ENCODE measurements around the gene SMG6.
A peak's percentile ranks its signal among the peaks of the same experiment; 100 is the strongest.

Gene SMG6

GRCh38 chr17:2054262-2054511, 249.4 kb downstream of the SMG6 start:
- no peak overlapping the region for H4K91ac ChIP-seq (ENCODE audit: low read depth, low read length, poor library complexity)
- no peak overlapping the region for H2BK12ac ChIP-seq (ENCODE audit: low read length)
- no peak overlapping the region for H2BK120ac ChIP-seq (ENCODE audit: low read depth, low read length)
- H3K9me3 ChIP-seq (replicated peaks in 1 of 2; ENCODE audit: control insufficient read depth in 2 of 2, insufficient read depth in 1 of 2, low read depth in 1 of 2, low read length in 2 of 2): peaks cover 0 to 7% of the 10 kb centered on the region in 2 donors
- no peak overlapping the region for H3K27ac ChIP-seq (replicated peaks; ENCODE audit: low read length)
- H2BK15ac ChIP-seq (ENCODE audit: low read length): no peak overlapping the region
- no peak overlapping the region for H3K9ac ChIP-seq (ENCODE audit: low read depth, low read length, poor library complexity)
- no peaks in the 10 kb centered on the region for H3K79me1 ChIP-seq (ENCODE audit: low read depth, low read length)
- H2AK5ac ChIP-seq (ENCODE audit: low read depth, low read length): no peak overlapping the region
- no peak overlapping the region for H2BK5ac ChIP-seq (ENCODE audit: low read length)
- peak overlapping the region; percentile 82 for H2AFZ ChIP-seq (ENCODE audit: low read length)
- no peak overlapping the region for H3K14ac ChIP-seq (ENCODE audit: low read length)
- no peak overlapping the region for H4K8ac ChIP-seq (ENCODE audit: low read depth, low read length)
- H3K4ac ChIP-seq (ENCODE audit: low read length): no peak overlapping the region
- peaks cover 0 to 6% of the 10 kb centered on the region in 2 donors for H3K36me3 ChIP-seq (replicated peaks in 1 of 2; ENCODE audit: control insufficient read depth in 2 of 2, insufficient read depth in 2 of 2, low read length in 2 of 2)
- H3K18ac ChIP-seq (ENCODE audit: low read length): no peak overlapping the region
- whole genome bisulfite sequencing, 2 donors (ENCODE audit: extremely low coverage in 2 of 2, insufficient read length in 2 of 2, insufficient replicate concordance in 1 of 2): no CpG with 5 or more reads among the region's 16 CpGs
- H3K27me3 ChIP-seq (ENCODE audit: control insufficient read depth in 3 of 3, insufficient read depth in 3 of 3, low read depth in 1 of 3, low read length in 3 of 3): peaks cover 4 to 86% (median 64%) of the 10 kb centered on the region in 3 experiments
- peaks cover 14 to 16% of the 10 kb centered on the region in 2 donors for H3K4me1 ChIP-seq (ENCODE audit: control insufficient read depth in 2 of 2, insufficient read depth in 1 of 2, low read depth in 1 of 2, low read length in 2 of 2)
- no peak overlapping the region for H3K23ac ChIP-seq (ENCODE audit: low read depth, low read length, poor library complexity)
- H3K4me2 ChIP-seq (ENCODE audit: insufficient read depth, low read length, poor library complexity, severe bottlenecking): peak overlapping the region; percentile 81
- peak overlapping the region; percentile 37 to 77 for H3K4me3 ChIP-seq (ENCODE audit: low read length in 2 of 2)
- no peak for DNase-seq (ENCODE audit: low spot score)

GRCh38 chr17:2053380-2054261, 250.0 kb downstream of the SMG6 start:
- no CpG with 5 or more reads among the region's 84 CpGs for WGBS, 2 donors (ENCODE audit: extremely low coverage in 2 of 2, insufficient read length in 2 of 2, insufficient replicate concordance in 1 of 2)
- peaks cover 4 to 85% (median 61%) of the 10 kb centered on the region in 3 experiments for H3K27me3 ChIP-seq (ENCODE audit: control insufficient read depth in 3 of 3, insufficient read depth in 3 of 3, low read depth in 1 of 3, low read length in 3 of 3)
- H2BK12ac ChIP-seq (ENCODE audit: low read length): no peak overlapping the region

GRCh38 chr17:2051933-2052559, 251.5 kb downstream of the SMG6 start:
- Histone ChIP-seq H4K8ac (ENCODE audit: low read depth, low read length) (no peak overlapping the region), H3K4me1 (ENCODE audit: control insufficient read depth in 2 of 2, insufficient read depth in 1 of 2, low read depth in 1 of 2, low read length in 2 of 2) (peaks cover 12 to 23% of the 10 kb centered on the region in 2 donors), H3K14ac (ENCODE audit: low read length) (no peak overlapping the region), H2BK5ac (ENCODE audit: low read length) (no peak overlapping the region), H2BK120ac (ENCODE audit: low read depth, low read length) (no peak overlapping the region), H3K4me2 (ENCODE audit: insufficient read depth, low read length, poor library complexity, severe bottlenecking) (no peak overlapping the region), H3K79me1 (ENCODE audit: low read depth, low read length) (no peaks in the 10 kb centered on the region), H2BK12ac (ENCODE audit: low read length) (no peak overlapping the region), H2AK5ac (ENCODE audit: low read depth, low read length) (no peak overlapping the region), H3K9ac (ENCODE audit: low read depth, low read length, poor library complexity) (no peak overlapping the region), H3K4me3 (ENCODE audit: low read length in 2 of 2) (peak overlapping the region in 1 of 2 donors; percentile 0), H3K23ac (ENCODE audit: low read depth, low read length, poor library complexity) (peak overlapping the region; percentile 85), H2AFZ (ENCODE audit: low read length) (no peak overlapping the region), H4K91ac (ENCODE audit: low read depth, low read length, poor library complexity) (no peak overlapping the region), H2BK15ac (ENCODE audit: low read length) (no peak overlapping the region), H3K27me3 (ENCODE audit: control insufficient read depth in 3 of 3, insufficient read depth in 3 of 3, low read depth in 1 of 3, low read length in 3 of 3) (peaks cover 4 to 74% (median 45%) of the 10 kb centered on the region in 3 experiments), H3K18ac (ENCODE audit: low read length) (no peak overlapping the region), H3K9me3 (replicated peaks in 1 of 2; ENCODE audit: control insufficient read depth in 2 of 2, insufficient read depth in 1 of 2, low read depth in 1 of 2, low read length in 2 of 2) (no peaks in the 10 kb centered on the region), H3K36me3 (replicated peaks in 1 of 2; ENCODE audit: control insufficient read depth in 2 of 2, insufficient read depth in 2 of 2, low read length in 2 of 2) (peaks cover 0 to 6% of the 10 kb centered on the region in 2 donors), H3K27ac (replicated peaks; ENCODE audit: low read length) (no peak overlapping the region), H3K4ac (ENCODE audit: low read length) (no peak overlapping the region)
- no peak for DNase-seq (ENCODE audit: low spot score)
- no CpG with 5 or more reads among the region's 14 CpGs for WGBS, 2 donors (ENCODE audit: extremely low coverage in 2 of 2, insufficient read length in 2 of 2, insufficient replicate concordance in 1 of 2)

More at GRCh38 chr17:2053380-2054261, 250.0 kb downstream of the SMG6 start:
- peak overlapping the region; percentile 72 for H3K9ac ChIP-seq (ENCODE audit: low read depth, low read length, poor library complexity)
- H3K18ac ChIP-seq (ENCODE audit: low read length): peak overlapping the region; percentile 53
- H3K27ac ChIP-seq (replicated peaks; ENCODE audit: low read length): no peak overlapping the region
- no peak overlapping the region for H4K8ac ChIP-seq (ENCODE audit: low read depth, low read length)
- H3K4me3 ChIP-seq (ENCODE audit: low read length in 2 of 2): peak overlapping the region; percentile 37 to 77
- DNase-seq (ENCODE audit: low spot score): no peak
- peak overlapping the region; percentile 39 for H3K23ac ChIP-seq (ENCODE audit: low read depth, low read length, poor library complexity)
- peak overlapping the region; percentile 82 for H2AFZ ChIP-seq (ENCODE audit: low read length)
- peak overlapping the region; percentile 81 for H3K4me2 ChIP-seq (ENCODE audit: insufficient read depth, low read length, poor library complexity, severe bottlenecking)
- peaks cover 17 to 20% of the 10 kb centered on the region in 2 donors for H3K4me1 ChIP-seq (ENCODE audit: control insufficient read depth in 2 of 2, insufficient read depth in 1 of 2, low read depth in 1 of 2, low read length in 2 of 2)
- H3K14ac ChIP-seq (ENCODE audit: low read length): no peak overlapping the region
- peaks cover 0 to 6% of the 10 kb centered on the region in 2 donors for H3K36me3 ChIP-seq (replicated peaks in 1 of 2; ENCODE audit: control insufficient read depth in 2 of 2, insufficient read depth in 2 of 2, low read length in 2 of 2)
- no peak overlapping the region for H2BK15ac ChIP-seq (ENCODE audit: low read length)
- no peak overlapping the region for H2BK5ac ChIP-seq (ENCODE audit: low read length)
- H3K9me3 ChIP-seq (replicated peaks in 1 of 2; ENCODE audit: control insufficient read depth in 2 of 2, insufficient read depth in 1 of 2, low read depth in 1 of 2, low read length in 2 of 2): peaks cover 0 to 6% of the 10 kb centered on the region in 2 donors
- no peak overlapping the region for H2AK5ac ChIP-seq (ENCODE audit: low read depth, low read length)
- H2BK120ac ChIP-seq (ENCODE audit: low read depth, low read length): no peak overlapping the region
- H4K91ac ChIP-seq (ENCODE audit: low read depth, low read length, poor library complexity): no peak overlapping the region
- H3K4ac ChIP-seq (ENCODE audit: low read length): no peak overlapping the region
- H3K79me1 ChIP-seq (ENCODE audit: low read depth, low read length): no peaks in the 10 kb centered on the region
